Esophagus muscularis mucosa (tissue), 3 donors: ENCODE measurements around the gene ST6GALNAC3.

ENCODE experiments used
- POLR2A ChIP-seq: fragments of 450-650 bp; IDR thresholded peaks from one replicate; pipeline ENCODE4 v1.6.1; 2017; ENCODE audit warnings: antibody characterized with exemption, moderate library complexity, mild to moderate bottlenecking, low read depth
- TF ChIP-seq, protein P1 (sequence below), 3 experiments: fragments of 200-600 bp in 2 of 3; fragments of 450-650 bp in 1 of 3; sonication (generic) in 2 of 3; IDR thresholded peaks; one replicate each; pipeline ENCODE4 v1.5.1; 2017 to 2019; ENCODE audit warnings: antibody characterized with exemption in 3 of 3, mild to moderate bottlenecking in 2 of 3, moderate library complexity in 1 of 3

- no peak for TF ChIP-seq POLR2A
- TF ChIP-seq, protein P1, sequence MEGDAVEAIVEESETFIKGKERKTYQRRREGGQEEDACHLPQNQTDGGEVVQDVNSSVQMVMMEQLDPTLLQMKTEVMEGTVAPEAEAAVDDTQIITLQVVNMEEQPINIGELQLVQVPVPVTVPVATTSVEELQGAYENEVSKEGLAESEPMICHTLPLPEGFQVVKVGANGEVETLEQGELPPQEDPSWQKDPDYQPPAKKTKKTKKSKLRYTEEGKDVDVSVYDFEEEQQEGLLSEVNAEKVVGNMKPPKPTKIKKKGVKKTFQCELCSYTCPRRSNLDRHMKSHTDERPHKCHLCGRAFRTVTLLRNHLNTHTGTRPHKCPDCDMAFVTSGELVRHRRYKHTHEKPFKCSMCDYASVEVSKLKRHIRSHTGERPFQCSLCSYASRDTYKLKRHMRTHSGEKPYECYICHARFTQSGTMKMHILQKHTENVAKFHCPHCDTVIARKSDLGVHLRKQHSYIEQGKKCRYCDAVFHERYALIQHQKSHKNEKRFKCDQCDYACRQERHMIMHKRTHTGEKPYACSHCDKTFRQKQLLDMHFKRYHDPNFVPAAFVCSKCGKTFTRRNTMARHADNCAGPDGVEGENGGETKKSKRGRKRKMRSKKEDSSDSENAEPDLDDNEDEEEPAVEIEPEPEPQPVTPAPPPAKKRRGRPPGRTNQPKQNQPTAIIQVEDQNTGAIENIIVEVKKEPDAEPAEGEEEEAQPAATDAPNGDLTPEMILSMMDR (IDR thresholded peaks at IDR 0.05): no peak
These were observed 112.1 kb downstream of the ST6GALNAC3 start for GRCh38 chr1:76186554-76187170.
